ENCODE results near the gene HSPBP1. TPM values are rescaled to one million over a fixed set of nuclear protein-coding genes. Genes with fewer than 3 reads are reported as not detected.

The HSPBP1 gene
- total RNA-seq, 1 experiment from 2014 or later = 65.2 TPM

DNA sequence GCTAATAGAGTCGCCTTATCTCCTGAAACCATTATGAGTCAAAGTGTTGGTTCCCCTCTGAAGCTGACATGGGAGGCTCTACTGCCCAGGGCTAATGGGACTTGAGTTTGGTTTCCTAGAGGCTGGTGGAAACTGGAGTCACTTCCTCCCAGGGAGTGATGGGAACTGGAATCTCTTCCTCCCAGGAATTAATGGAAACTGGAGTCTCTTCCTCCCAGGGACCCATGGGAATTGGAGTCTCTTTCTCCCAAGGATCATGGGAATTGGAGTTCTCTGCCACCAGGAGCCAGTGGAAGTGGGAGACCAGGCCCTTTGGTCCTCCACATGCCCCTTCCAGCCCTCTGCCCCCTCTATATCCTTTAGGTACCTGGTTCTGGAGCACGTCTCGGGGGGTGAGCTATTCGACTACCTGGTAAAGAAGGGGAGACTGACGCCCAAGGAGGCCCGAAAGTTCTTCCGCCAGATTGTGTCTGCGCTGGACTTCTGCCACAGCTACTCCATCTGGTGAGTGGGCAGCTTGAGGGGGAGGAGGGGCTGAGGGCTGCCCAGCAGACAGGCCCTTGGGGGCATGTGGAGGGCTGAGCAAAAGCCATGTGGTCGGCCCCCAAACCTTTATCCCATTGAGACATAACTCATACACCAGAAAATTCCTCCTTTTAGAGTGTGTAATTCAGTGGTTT, 9.3 kb upstream of the HSPBP1 start:
- ATAC-seq = no peak
- Mint-ChIP-seq H3K27ac (no peak overlapping the region), H3K4me3 (no peak overlapping the region), H3K36me3 (peaks cover 34% of the 10 kb centered on the region), H3K4me1 (peaks cover 5% of the 10 kb centered on the region), H3K27me3 (ENCODE audit: low read depth) (no peaks in the 10 kb centered on the region), H3K9me3 (no peaks in the 10 kb centered on the region)
- TF ChIP-seq, protein P1, sequence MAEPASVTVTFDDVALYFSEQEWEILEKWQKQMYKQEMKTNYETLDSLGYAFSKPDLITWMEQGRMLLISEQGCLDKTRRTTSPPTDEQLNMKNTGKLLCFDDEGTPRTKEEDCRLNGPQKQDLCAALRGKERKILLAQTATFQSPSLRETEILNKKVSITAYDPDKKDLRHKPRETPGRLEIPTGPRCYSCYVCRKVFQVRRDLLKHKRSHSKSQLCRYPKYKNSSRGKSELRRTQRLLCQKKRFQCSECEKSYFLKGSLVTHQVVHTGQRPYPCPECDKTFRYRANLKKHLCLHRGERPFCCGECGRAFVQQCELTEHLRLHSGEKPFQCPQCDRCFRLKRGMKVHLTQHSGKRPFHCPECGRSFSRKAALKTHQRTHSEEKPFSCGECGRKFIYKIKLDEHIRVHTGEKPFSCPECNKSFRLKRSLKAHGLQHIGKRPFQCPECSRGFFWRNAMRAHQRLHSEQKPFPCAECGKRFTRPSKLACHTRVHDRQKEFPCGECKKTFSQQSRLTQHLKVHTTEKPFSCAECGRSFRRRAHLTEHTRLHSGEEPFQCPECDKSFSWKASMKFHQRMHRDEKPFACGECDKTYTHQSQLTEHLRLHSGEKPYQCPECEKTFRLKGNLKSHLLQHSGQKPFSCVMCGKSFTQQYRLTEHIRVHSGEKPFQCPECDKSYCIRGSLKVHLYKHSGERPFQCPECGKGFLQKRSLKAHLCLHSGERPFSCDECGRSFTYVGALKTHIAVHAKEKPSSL (CRISPR knock-in tag; conservative IDR thresholded peaks at IDR 0.05) = no peak
- TF ChIP-seq ELF4 (CRISPR knock-in tag; IDR thresholded peaks at IDR 0.05; ENCODE audit: low read depth) = no peak
- no peak for DNase-seq (ENCODE audit: low spot score)
- ChIA-PET POLR2A (no interaction called here), CTCF (no interaction called here)

DNA sequence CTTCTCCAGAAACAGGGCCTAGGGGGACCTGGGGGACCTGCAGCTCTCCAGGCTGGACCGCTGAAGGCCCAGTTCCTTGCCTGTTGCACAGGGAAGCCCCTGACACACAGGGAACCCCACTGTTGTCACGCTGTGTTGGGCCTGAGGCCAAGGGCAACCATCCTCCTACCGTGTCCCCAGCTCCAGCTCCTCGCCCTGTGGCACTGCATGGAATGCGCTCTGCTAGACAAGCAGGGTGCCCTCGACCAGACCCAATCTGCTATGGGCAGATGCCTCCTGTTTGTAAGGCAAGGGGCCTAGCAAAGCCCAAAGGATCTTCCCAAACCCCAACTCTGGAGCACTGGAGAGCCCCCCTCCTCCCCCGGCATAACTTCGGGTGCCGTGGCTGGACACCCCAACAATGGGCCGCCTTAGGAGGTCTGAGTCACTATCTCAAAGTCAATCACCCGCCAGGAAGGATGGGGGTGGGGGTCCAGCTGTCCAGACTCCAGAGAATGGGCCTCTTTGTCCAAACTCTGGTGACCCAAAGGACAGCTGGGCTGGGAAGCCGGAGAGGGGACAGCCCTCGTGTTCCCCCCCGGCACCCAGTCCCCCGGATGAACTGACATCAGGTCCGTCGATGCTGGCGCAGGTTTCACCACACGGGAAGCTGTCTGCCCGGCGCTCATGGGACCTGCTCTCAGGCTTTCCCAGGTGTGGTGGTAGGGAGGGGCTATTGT, 7.6 kb upstream of the HSPBP1 start:
- Mint-ChIP-seq H3K27ac (no peak overlapping the region), H3K9me3 (no peaks in the 10 kb centered on the region), H3K4me3 (no peak overlapping the region), H3K4me1 (peaks cover 9% of the 10 kb centered on the region), H3K27me3 (ENCODE audit: low read depth) (no peaks in the 10 kb centered on the region), H3K36me3 (peaks cover 29% of the 10 kb centered on the region)
- POLR2A ChIA-PET = interaction anchor here (0.5 kb wide), 1 partner anchor 366 kb away, joined by 4 read pairs; no protein-coding TSS in a partner anchor
- DNase-seq (ENCODE audit: low spot score) = no peak
- no peak for ATAC-seq
- CTCF ChIA-PET = interaction anchor here (0.7 kb wide), 1 partner anchor 131 kb away, joined by 3 read pairs; no protein-coding TSS in a partner anchor
- TF ChIP-seq ATF1 (CRISPR knock-in tag; IDR thresholded peaks at IDR 0.05) (no peak), ZNF416 (CRISPR knock-in tag; IDR thresholded peaks at IDR 0.05) (no peak), FOXP1 (CRISPR knock-in tag; IDR thresholded peaks at IDR 0.05; ENCODE audit: borderline replicate concordance) (no peak), TEAD4 (CRISPR knock-in tag; IDR thresholded peaks at IDR 0.05) (no peak), ELF4 (CRISPR knock-in tag; IDR thresholded peaks at IDR 0.05; ENCODE audit: low read depth) (no peak), ZNF263 (CRISPR knock-in tag; IDR thresholded peaks at IDR 0.05; ENCODE audit: low read depth) (no peak)
- TF ChIP-seq, protein P2, sequence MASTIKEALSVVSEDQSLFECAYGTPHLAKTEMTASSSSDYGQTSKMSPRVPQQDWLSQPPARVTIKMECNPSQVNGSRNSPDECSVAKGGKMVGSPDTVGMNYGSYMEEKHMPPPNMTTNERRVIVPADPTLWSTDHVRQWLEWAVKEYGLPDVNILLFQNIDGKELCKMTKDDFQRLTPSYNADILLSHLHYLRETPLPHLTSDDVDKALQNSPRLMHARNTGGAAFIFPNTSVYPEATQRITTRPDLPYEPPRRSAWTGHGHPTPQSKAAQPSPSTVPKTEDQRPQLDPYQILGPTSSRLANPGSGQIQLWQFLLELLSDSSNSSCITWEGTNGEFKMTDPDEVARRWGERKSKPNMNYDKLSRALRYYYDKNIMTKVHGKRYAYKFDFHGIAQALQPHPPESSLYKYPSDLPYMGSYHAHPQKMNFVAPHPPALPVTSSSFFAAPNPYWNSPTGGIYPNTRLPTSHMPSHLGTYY (CRISPR knock-in tag; IDR thresholded peaks at IDR 0.05) = no peak
- TF ChIP-seq, protein P3, sequence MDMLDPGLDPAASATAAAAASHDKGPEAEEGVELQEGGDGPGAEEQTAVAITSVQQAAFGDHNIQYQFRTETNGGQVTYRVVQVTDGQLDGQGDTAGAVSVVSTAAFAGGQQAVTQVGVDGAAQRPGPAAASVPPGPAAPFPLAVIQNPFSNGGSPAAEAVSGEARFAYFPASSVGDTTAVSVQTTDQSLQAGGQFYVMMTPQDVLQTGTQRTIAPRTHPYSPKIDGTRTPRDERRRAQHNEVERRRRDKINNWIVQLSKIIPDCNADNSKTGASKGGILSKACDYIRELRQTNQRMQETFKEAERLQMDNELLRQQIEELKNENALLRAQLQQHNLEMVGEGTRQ (CRISPR knock-in tag; IDR thresholded peaks at IDR 0.05) = no peak
- TF ChIP-seq, protein P4, sequence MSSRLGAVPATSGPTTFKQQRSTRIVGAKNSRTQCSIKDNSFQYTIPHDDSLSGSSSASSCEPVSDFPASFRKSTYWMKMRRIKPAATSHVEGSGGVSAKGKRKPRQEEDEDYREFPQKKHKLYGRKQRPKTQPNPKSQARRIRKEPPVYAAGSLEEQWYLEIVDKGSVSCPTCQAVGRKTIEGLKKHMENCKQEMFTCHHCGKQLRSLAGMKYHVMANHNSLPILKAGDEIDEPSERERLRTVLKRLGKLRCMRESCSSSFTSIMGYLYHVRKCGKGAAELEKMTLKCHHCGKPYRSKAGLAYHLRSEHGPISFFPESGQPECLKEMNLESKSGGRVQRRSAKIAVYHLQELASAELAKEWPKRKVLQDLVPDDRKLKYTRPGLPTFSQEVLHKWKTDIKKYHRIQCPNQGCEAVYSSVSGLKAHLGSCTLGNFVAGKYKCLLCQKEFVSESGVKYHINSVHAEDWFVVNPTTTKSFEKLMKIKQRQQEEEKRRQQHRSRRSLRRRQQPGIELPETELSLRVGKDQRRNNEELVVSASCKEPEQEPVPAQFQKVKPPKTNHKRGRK (CRISPR knock-in tag; IDR thresholded peaks at IDR 0.05; ENCODE audit: borderline replicate concordance) = no peak
- TF ChIP-seq, protein P5, sequence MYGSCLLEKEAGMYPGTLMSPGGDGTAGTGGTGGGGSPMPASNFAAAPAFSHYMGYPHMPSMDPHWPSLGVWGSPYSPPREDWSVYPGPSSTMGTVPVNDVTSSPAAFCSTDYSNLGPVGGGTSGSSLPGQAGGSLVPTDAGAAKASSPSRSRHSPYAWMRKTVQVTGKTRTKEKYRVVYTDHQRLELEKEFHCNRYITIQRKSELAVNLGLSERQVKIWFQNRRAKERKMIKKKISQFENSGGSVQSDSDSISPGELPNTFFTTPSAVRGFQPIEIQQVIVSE (CRISPR knock-in tag; IDR thresholded peaks at IDR 0.05; ENCODE audit: borderline replicate concordance) = no peak
- TF ChIP-seq, protein P6, sequence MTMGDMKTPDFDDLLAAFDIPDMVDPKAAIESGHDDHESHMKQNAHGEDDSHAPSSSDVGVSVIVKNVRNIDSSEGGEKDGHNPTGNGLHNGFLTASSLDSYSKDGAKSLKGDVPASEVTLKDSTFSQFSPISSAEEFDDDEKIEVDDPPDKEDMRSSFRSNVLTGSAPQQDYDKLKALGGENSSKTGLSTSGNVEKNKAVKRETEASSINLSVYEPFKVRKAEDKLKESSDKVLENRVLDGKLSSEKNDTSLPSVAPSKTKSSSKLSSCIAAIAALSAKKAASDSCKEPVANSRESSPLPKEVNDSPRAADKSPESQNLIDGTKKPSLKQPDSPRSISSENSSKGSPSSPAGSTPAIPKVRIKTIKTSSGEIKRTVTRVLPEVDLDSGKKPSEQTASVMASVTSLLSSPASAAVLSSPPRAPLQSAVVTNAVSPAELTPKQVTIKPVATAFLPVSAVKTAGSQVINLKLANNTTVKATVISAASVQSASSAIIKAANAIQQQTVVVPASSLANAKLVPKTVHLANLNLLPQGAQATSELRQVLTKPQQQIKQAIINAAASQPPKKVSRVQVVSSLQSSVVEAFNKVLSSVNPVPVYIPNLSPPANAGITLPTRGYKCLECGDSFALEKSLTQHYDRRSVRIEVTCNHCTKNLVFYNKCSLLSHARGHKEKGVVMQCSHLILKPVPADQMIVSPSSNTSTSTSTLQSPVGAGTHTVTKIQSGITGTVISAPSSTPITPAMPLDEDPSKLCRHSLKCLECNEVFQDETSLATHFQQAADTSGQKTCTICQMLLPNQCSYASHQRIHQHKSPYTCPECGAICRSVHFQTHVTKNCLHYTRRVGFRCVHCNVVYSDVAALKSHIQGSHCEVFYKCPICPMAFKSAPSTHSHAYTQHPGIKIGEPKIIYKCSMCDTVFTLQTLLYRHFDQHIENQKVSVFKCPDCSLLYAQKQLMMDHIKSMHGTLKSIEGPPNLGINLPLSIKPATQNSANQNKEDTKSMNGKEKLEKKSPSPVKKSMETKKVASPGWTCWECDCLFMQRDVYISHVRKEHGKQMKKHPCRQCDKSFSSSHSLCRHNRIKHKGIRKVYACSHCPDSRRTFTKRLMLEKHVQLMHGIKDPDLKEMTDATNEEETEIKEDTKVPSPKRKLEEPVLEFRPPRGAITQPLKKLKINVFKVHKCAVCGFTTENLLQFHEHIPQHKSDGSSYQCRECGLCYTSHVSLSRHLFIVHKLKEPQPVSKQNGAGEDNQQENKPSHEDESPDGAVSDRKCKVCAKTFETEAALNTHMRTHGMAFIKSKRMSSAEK (CRISPR knock-in tag; IDR thresholded peaks at IDR 0.05; ENCODE audit: borderline replicate concordance) = no peak
